Tibial nerve (tissue), 3 donors: ENCODE results near the gene OSBPL3.

Experiments used
- POLR2A ChIP-seq, 2 donors: fragments of 450-650 bp; IDR thresholded peaks; one replicate each; pipeline ENCODE4 v1.6.1; 2017; ENCODE audit warnings: antibody characterized with exemption in 2 of 2, mild to moderate bottlenecking in 2 of 2, moderate library complexity in 2 of 2
- TF ChIP-seq, protein P1 (sequence below), 5 experiments: fragments of 200-600 bp in 3 of 5; fragments of 450-650 bp in 2 of 5; sonication (generic) in 3 of 5; IDR thresholded peaks; one replicate each; pipeline ENCODE4 v1.5.1; 2016 to 2019; ENCODE audit warnings: antibody characterized with exemption in 5 of 5, mild to moderate bottlenecking in 3 of 5, moderate library complexity in 2 of 5

DNA sequence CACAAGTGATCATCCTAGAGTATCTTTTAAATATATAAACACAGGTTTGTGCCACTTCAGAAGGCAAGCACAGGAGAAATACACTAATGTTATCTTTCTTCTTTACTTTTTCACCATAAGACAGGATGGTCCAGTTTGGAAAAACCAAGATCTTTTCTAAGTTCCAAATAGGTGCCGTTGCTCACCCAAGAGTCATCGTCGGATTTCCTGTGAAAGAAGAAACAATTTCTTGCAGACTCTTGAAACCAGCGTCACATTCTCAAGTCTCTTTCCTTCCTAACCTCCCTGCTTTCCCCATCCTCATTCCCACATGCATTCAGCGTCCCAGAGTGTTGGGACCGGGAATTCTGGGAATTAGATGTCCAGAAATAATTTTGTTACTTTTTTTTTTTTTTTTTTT lies 179.9 kb downstream of the OSBPL3 start:
- TF ChIP-seq, protein P1, sequence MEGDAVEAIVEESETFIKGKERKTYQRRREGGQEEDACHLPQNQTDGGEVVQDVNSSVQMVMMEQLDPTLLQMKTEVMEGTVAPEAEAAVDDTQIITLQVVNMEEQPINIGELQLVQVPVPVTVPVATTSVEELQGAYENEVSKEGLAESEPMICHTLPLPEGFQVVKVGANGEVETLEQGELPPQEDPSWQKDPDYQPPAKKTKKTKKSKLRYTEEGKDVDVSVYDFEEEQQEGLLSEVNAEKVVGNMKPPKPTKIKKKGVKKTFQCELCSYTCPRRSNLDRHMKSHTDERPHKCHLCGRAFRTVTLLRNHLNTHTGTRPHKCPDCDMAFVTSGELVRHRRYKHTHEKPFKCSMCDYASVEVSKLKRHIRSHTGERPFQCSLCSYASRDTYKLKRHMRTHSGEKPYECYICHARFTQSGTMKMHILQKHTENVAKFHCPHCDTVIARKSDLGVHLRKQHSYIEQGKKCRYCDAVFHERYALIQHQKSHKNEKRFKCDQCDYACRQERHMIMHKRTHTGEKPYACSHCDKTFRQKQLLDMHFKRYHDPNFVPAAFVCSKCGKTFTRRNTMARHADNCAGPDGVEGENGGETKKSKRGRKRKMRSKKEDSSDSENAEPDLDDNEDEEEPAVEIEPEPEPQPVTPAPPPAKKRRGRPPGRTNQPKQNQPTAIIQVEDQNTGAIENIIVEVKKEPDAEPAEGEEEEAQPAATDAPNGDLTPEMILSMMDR (IDR thresholded peaks at IDR 0.05), result no peak
- TF ChIP-seq POLR2A (IDR thresholded peaks at IDR 0.05), result no peak
